HS-5 (cell line): ENCODE measurements around the gene USP36.

ENCODE experiments used
- DNase-seq: peaks from one replicate; pipeline ENCODE4 v3.0.0-alpha.2; 2012; ENCODE audit warnings: low read depth

USP36 gene

GRCh38 chr17:78836420-78837021 is 4.1 kb downstream of the USP36 start:
- no peak for DNase-seq

DNA sequence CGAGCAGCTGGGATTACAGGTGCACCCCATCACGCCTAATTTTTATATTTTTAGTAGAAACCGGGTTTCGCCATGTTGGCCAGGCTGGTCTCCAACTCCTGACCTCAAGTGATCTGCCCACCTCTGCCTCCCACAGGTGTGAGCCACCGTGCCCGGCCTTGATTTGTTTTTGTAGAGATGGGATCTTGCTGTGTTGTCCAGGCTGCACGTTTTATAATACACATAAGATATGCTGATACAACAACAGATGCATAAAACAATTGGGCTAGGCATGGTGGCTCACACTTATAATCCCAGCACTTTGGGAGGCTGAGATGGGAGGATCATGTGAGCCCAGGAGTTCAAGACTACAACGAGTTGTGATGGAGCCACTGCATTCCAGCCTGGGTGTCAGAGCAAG is 6.0 kb downstream of the USP36 start:
- DNase-seq, result no peak

GRCh38 chr17:78832541-78832810 is 8.1 kb downstream of the USP36 start:
- no peak for DNase-seq

DNA sequence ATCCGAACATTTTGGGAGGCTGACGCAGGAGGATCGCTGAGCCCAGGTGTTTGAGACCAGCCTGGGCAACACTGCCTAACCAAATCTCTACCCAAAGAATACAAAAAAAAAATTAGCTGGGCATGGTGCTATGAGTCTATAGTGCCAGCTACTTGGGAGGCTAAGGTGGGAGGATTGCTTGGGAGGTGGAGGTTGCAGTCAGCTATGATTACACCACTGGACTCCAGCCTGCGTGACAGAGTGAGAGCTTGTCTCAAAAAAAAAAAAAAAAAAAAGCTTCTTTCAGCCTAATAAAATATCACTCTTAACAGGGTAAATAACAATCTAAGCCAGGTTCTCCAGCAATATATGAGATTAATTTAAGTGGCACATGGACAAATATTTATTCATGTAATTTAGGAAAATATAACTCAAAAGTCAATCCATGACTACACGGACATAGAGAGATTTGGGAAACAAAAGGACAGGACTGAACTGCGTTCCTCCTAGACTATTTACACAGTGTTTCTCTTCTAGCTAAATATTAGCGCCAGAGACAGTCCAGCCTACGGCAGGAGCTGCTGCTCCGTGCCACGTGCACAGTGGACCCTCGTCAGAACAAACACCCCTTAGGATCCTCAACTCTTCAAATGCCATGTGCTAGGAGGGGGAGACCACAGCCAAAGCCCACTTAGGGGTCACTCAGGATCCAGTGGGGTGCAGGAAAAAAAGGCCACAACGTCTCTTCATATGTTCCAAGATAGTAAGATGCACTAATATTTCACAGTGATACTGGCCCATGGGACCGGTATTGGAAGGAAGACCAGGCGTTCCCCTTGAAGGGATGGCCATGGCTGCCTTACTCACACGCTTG is 8.7 kb downstream of the USP36 start:
- no peak for DNase-seq

DNA sequence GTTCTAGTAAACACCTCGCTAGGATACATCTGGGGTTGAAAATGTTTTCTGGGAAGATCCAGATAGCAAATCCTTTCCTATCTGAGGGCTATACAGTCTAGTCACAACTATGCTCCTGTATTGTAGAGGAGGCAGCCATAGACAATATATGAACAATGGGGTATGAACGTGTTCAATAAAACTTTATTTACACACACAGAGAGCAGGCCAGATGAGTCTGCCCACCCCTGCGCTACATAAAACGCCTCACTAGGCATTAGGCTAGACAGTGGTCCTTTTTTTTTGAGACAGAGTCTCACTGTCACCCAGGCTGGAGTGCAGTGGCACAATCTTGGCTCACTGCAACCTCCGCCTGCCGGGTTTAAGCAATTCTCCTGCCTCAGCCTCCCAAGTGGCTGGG is 11.1 kb downstream of the USP36 start:
- DNase-seq, result no peak

DNA sequence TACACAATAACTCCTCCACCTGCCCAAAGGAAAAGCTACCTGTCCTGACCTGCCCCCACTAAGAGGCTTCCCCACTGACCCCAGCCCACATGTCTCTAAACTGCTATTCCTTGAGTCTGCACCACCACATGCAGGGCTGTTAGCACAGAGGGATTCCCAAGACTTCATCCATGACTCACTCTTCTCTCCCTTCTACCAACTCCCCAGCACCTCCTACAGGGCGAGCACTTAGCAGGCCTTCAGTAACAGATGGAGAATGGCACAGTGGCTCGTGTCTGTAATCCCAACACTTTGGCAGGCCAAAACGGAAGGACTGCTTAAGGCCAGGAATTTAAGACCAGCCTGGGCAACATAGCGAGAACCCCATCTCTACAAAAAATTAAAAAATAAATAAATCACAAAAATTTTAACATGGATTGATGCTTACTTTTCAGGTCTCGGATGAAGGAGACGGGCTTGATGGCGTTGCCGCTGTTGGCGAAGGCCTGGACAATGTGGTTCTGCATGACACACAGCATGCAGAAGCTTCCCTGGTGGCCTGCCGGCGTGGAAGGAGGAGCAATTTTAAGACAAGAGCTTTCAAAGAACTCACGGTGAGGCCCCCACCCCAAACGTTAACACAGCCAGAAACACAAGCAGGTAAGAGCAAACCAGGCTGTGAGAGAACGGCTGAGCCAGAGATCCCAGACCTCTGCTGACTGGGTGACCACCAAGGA is 12.0 kb downstream of the USP36 start:
- no peak for DNase-seq

GRCh38 chr17:78826836-78827509 is 13.6 kb downstream of the USP36 start:
- no peak for DNase-seq

GRCh38 chr17:78826421-78826820 is 14.2 kb downstream of the USP36 start:
- no peak for DNase-seq

DNA sequence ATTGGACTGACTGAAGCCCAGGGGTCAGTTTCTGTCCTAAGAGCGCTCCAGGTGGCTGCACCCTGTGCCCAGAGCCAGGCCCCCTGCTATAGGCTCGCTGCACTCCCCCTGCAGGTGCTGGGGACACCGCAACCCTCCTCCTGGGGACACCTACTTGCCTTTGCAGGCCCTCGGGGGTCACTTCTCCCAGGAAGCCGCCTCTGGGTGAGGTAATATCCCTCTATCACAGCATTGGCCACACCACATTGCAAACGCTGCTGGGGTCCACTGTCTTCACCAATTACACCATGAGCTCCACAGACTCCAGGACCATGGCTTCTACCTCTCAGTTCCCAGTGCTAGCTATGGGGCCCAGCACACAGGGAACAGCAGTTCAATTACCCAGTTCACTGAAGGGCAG is 14.9 kb downstream of the USP36 start:
- DNase-seq, result no peak

GRCh38 chr17:78824240-78824639 is 16.4 kb downstream of the USP36 start:
- no peak for DNase-seq

DNA sequence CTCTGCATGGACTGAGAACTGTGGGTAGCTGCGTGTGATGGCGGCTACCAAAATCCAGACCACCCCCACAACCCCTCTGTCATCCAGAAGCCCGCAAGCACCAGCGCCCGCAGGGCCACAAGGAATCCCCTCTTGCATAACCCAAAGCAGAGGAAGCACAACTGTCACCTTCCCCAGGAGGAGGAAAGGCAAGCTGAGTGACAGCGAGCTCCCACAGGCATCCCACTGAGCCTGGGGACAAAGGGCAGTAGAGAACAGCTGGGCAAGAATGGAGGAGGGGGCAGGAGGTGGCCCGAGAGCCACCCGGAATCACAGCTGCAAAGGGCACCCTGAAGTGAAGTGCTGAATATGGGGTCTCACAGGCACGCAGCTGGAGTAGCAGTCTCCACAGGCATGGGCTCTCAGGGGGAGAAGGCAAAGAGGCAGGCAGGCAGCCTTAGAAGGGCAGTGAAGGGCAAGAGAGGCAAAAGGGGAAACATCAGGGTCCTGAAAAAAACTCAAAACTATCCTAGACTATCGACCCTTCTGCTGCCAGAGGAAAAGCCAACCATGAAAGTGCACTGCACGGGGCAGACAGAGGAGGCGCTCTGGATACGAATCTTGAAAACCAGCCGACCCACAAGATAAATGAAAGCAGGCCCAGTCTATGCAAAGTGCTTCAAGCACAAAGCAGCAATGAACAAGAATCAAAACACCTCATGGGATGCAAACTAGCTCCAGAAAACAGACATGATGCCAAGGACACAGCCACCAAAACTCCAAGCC is 17.1 kb downstream of the USP36 start:
- no peak for DNase-seq

DNA sequence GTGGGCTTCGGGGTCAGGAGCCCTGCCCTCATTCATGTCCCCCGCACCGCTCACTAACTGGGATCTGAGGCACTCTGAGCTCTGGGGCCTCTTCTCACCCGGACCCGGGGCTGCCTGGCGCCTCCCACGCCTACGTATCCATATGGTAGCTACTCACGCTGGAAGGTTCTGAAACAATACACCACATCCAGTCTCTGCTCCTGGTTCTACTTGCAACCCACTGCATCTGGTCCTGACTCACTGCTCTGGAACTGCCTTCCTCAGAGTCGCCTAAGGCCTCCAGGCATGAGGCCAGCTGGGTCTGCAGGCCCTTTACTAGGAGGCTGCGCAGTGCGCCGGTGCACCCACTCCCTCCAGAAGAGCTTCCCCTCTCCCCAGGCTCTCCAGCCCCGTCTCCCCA is 18.1 kb downstream of the USP36 start:
- peak; percentile 87 for DNase-seq

- DNase-seq, result no peak
Measured at GRCh38 chr17:78821961-78822360, 18.7 kb downstream of the USP36 start.

GRCh38 chr17:78820841-78821240 is 19.8 kb downstream of the USP36 start:
- no peak for DNase-seq

GRCh38 chr17:78819806-78820792 is 20.5 kb downstream of the USP36 start:
- DNase-seq, result no peak

DNA sequence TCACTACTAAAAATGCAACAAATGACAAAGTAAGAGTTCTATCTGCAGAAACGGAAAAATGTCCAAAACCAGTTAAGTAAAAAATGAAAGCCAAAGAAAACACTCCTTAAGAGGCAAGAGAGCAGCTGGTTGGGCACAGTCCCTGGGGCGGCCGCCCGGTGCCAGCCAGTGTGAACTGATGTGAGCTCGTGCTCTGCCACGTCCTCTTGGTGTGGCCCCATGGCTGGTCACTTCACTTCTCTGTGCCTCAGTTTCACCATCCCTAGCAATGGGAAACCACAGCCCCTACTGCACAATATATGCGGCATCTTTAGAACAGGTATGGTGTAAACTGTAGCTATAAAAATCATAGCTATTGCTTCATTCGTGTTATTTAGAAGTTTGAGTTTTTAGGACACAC is 21.2 kb downstream of the USP36 start:
- DNase-seq, result no peak

- DNase-seq, result no peak
Measured at GRCh38 chr17:78818932-78819331, 21.7 kb downstream of the USP36 start.

DNA sequence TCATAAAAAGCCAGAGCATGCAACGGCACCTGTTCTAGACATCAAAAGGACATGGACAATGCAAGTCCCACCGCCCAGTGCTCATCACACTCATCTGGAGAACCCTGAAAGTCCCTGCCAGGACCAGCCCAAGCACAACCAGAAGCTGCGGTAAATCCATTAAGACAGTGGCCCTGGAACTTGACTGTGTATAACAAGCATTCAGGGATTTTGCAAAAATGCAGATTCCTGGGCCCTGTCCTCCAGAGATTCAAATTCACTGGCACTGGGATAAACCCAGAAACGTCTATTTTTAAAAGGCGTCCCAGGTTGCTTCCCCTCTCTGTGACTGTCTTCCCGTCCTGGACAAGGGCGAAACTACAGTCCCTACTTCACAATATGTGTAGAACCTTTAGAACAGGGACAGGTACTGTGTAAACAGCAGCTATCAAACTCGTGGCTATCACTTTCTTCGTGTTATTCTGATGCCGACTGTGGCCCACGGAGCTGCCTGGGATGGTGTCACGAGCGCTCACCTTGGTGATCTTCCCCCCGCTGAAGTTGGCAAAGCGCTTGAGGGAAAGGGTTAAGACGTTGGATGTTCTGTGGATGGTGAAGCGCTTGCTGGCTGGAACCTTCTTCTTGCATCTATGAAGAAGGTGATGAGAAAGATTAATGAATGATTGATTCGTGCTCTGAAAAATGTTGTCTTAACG is 22.3 kb downstream of the USP36 start:
- no peak for DNase-seq

GRCh38 chr17:78817123-78817522 is 23.5 kb downstream of the USP36 start:
- no peak for DNase-seq

- DNase-seq, result no peak
Measured at GRCh38 chr17:78815696-78816095, 24.9 kb downstream of the USP36 start.
